WTC11 (cell line): Measurements from ENCODE around the gene CHTF8.

Experiments used
- FOXP1 ChIP-seq: sonication (generic); formaldehyde crosslinking; IDR thresholded peaks from 2 replicates; pipeline ENCODE4 v1.8.0; 2022; ENCODE audit warnings: missing genetic modification reagents, mild to moderate bottlenecking, moderate library complexity, borderline replicate concordance
- KAT7 ChIP-seq: sonication (generic); formaldehyde crosslinking; IDR thresholded peaks from 2 replicates; pipeline ENCODE4 v1.8.1; 2023; ENCODE audit warnings: missing genetic modification reagents, mild to moderate bottlenecking, borderline replicate concordance
- NFE2L1 ChIP-seq: sonication (generic); formaldehyde crosslinking; IDR thresholded peaks from 2 replicates; pipeline ENCODE4 v1.8.1; 2023; ENCODE audit warnings: missing genetic modification reagents
- NFYB ChIP-seq: sonication (generic); formaldehyde crosslinking; conservative IDR thresholded peaks from 2 replicates; pipeline ENCODE4 v1.8.0; 2022; ENCODE audit warnings: low read depth, missing genetic modification reagents
- SP1 ChIP-seq: sonication (generic); formaldehyde crosslinking; conservative IDR thresholded peaks from 2 replicates; pipeline ENCODE4 v1.8.1; 2022; ENCODE audit warnings: missing genetic modification reagents
- ZNF232 ChIP-seq: sonication (generic); formaldehyde crosslinking; IDR thresholded peaks from 2 replicates; pipeline ENCODE4 v1.8.0; 2022; ENCODE audit warnings: mild to moderate bottlenecking, missing genetic modification reagents
- ZNF396 ChIP-seq: fragments of 250-450 bp; sonication (Bioruptor Pico); IDR thresholded peaks from 2 replicates; pipeline ENCODE4 v1.8.0; 2021; ENCODE audit warnings: mild to moderate bottlenecking, moderate library complexity, borderline replicate concordance
- TF ChIP-seq, protein P1 (sequence below): fragments of 200-600 bp; IDR thresholded peaks from 2 replicates; pipeline ENCODE4 v1.8.0; 2022; ENCODE audit warnings: antibody characterized with exemption
- TF ChIP-seq, protein P2 (sequence below): sonication (generic); formaldehyde crosslinking; IDR thresholded peaks from 2 replicates; pipeline ENCODE4 v1.8.1; 2023; ENCODE audit warnings: mild to moderate bottlenecking, missing genetic modification reagents
- TF ChIP-seq, protein P3 (sequence below): sonication (generic); formaldehyde crosslinking; IDR thresholded peaks from 2 replicates; pipeline ENCODE4 v1.8.1; 2022; ENCODE audit warnings: missing genetic modification reagents, borderline replicate concordance
- TF ChIP-seq, protein P4 (sequence below): sonication (generic); formaldehyde crosslinking; IDR thresholded peaks from 2 replicates; pipeline ENCODE4 v1.8.1; 2023; ENCODE audit warnings: mild to moderate bottlenecking, missing genetic modification reagents, borderline replicate concordance
- TF ChIP-seq, protein P5 (sequence below): sonication (generic); formaldehyde crosslinking; IDR thresholded peaks from 2 replicates; pipeline ENCODE4 v1.8.1; 2022; ENCODE audit warnings: mild to moderate bottlenecking, moderate library complexity, missing genetic modification reagents

DNA sequence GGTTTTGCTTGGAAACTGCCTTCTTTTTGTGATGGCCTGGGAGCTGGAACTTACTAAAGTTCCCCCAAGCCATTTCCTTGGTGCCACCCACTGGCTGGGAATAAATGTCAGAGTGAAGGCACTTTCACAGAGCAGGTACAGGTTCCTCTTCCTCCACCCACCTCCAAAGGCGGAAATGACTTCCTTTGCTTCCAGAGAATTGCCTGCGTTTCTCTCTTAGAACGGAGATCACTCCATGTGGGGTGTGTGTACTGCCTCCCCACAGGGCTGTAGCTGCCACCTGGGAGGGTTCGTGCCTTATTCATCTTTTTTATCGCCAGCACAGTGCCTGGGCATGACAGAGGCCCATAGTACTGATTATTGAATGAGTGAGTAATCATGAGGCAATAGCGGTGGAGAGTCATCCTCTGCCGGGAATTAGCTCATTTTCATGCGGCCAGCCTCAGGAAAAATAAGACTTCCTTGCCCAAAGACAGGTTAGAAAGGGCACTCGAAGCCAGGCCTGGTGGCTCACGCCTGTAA is 59.1 kb downstream of the CHTF8 start:
- TF ChIP-seq NFYB (CRISPR knock-in tag) (no peak), KAT7 (CRISPR knock-in tag) (no peak), ZNF232 (CRISPR knock-in tag) (no peak), FOXP1 (CRISPR knock-in tag) (no peak), SP1 (CRISPR knock-in tag) (no peak), NFE2L1 (CRISPR knock-in tag) (no peak), ZNF396 (CRISPR knock-in tag) (no peak)
- TF ChIP-seq, protein P1, sequence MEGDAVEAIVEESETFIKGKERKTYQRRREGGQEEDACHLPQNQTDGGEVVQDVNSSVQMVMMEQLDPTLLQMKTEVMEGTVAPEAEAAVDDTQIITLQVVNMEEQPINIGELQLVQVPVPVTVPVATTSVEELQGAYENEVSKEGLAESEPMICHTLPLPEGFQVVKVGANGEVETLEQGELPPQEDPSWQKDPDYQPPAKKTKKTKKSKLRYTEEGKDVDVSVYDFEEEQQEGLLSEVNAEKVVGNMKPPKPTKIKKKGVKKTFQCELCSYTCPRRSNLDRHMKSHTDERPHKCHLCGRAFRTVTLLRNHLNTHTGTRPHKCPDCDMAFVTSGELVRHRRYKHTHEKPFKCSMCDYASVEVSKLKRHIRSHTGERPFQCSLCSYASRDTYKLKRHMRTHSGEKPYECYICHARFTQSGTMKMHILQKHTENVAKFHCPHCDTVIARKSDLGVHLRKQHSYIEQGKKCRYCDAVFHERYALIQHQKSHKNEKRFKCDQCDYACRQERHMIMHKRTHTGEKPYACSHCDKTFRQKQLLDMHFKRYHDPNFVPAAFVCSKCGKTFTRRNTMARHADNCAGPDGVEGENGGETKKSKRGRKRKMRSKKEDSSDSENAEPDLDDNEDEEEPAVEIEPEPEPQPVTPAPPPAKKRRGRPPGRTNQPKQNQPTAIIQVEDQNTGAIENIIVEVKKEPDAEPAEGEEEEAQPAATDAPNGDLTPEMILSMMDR = no peak
- TF ChIP-seq, protein P2, sequence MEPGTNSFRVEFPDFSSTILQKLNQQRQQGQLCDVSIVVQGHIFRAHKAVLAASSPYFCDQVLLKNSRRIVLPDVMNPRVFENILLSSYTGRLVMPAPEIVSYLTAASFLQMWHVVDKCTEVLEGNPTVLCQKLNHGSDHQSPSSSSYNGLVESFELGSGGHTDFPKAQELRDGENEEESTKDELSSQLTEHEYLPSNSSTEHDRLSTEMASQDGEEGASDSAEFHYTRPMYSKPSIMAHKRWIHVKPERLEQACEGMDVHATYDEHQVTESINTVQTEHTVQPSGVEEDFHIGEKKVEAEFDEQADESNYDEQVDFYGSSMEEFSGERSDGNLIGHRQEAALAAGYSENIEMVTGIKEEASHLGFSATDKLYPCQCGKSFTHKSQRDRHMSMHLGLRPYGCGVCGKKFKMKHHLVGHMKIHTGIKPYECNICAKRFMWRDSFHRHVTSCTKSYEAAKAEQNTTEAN (CRISPR knock-in tag) = no peak
- TF ChIP-seq, protein P3, sequence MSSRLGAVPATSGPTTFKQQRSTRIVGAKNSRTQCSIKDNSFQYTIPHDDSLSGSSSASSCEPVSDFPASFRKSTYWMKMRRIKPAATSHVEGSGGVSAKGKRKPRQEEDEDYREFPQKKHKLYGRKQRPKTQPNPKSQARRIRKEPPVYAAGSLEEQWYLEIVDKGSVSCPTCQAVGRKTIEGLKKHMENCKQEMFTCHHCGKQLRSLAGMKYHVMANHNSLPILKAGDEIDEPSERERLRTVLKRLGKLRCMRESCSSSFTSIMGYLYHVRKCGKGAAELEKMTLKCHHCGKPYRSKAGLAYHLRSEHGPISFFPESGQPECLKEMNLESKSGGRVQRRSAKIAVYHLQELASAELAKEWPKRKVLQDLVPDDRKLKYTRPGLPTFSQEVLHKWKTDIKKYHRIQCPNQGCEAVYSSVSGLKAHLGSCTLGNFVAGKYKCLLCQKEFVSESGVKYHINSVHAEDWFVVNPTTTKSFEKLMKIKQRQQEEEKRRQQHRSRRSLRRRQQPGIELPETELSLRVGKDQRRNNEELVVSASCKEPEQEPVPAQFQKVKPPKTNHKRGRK = no peak
- TF ChIP-seq, protein P4, sequence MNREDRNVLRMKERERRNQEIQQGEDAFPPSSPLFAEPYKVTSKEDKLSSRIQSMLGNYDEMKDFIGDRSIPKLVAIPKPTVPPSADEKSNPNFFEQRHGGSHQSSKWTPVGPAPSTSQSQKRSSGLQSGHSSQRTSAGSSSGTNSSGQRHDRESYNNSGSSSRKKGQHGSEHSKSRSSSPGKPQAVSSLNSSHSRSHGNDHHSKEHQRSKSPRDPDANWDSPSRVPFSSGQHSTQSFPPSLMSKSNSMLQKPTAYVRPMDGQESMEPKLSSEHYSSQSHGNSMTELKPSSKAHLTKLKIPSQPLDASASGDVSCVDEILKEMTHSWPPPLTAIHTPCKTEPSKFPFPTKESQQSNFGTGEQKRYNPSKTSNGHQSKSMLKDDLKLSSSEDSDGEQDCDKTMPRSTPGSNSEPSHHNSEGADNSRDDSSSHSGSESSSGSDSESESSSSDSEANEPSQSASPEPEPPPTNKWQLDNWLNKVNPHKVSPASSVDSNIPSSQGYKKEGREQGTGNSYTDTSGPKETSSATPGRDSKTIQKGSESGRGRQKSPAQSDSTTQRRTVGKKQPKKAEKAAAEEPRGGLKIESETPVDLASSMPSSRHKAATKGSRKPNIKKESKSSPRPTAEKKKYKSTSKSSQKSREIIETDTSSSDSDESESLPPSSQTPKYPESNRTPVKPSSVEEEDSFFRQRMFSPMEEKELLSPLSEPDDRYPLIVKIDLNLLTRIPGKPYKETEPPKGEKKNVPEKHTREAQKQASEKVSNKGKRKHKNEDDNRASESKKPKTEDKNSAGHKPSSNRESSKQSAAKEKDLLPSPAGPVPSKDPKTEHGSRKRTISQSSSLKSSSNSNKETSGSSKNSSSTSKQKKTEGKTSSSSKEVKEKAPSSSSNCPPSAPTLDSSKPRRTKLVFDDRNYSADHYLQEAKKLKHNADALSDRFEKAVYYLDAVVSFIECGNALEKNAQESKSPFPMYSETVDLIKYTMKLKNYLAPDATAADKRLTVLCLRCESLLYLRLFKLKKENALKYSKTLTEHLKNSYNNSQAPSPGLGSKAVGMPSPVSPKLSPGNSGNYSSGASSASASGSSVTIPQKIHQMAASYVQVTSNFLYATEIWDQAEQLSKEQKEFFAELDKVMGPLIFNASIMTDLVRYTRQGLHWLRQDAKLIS (CRISPR knock-in tag) = no peak
- TF ChIP-seq, protein P5, sequence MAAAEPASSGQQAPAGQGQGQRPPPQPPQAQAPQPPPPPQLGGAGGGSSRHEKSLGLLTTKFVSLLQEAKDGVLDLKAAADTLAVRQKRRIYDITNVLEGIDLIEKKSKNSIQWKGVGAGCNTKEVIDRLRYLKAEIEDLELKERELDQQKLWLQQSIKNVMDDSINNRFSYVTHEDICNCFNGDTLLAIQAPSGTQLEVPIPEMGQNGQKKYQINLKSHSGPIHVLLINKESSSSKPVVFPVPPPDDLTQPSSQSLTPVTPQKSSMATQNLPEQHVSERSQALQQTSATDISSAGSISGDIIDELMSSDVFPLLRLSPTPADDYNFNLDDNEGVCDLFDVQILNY (CRISPR knock-in tag) = no peak
